Muscle layer of colon (tissue), 2 donors: ENCODE measurements around the gene RSU1.
A peak's percentile ranks its signal among the peaks of the same experiment; 100 is the strongest.

Experiments
- H3K27ac ChIP-seq: one replicate; pipeline ENCODE4 v1.7.0; 2013; ENCODE audit warnings: low read depth, mild to moderate bottlenecking, low read length, moderate library complexity
- H3K27me3 ChIP-seq, 2 donors: one replicate each; pipeline ENCODE4 v1.7.0; 2013; ENCODE audit warnings: low read length in 2 of 2, mild to moderate bottlenecking in 2 of 2; ENCODE audit not compliant: insufficient read depth in 2 of 2, control insufficient read depth in 1 of 2
- H3K36me3 ChIP-seq: one replicate; pipeline ENCODE4 v1.7.0; 2013; ENCODE audit warnings: mild to moderate bottlenecking, low read length; ENCODE audit not compliant: insufficient read depth
- H3K4me1 ChIP-seq: one replicate; pipeline ENCODE4 v1.7.0; 2013; ENCODE audit warnings: mild to moderate bottlenecking, low read length; ENCODE audit not compliant: insufficient read depth
- H3K4me3 ChIP-seq, 2 donors: one replicate each; pipeline ENCODE4 v1.7.0; 2013; ENCODE audit warnings: low read length in 2 of 2, low read depth in 1 of 2, mild to moderate bottlenecking in 1 of 2, moderate library complexity in 1 of 2
- H3K9ac ChIP-seq: one replicate; pipeline ENCODE4 v1.7.0; 2013; ENCODE audit warnings: low read length
- H3K9me3 ChIP-seq: one replicate; pipeline ENCODE4 v1.7.0; 2013; ENCODE audit warnings: mild to moderate bottlenecking, low read length
- donor health status: abdominal sarcoma.
- donor health status: Adenocarcinoma of cecum.

The RSU1 gene

DNA sequence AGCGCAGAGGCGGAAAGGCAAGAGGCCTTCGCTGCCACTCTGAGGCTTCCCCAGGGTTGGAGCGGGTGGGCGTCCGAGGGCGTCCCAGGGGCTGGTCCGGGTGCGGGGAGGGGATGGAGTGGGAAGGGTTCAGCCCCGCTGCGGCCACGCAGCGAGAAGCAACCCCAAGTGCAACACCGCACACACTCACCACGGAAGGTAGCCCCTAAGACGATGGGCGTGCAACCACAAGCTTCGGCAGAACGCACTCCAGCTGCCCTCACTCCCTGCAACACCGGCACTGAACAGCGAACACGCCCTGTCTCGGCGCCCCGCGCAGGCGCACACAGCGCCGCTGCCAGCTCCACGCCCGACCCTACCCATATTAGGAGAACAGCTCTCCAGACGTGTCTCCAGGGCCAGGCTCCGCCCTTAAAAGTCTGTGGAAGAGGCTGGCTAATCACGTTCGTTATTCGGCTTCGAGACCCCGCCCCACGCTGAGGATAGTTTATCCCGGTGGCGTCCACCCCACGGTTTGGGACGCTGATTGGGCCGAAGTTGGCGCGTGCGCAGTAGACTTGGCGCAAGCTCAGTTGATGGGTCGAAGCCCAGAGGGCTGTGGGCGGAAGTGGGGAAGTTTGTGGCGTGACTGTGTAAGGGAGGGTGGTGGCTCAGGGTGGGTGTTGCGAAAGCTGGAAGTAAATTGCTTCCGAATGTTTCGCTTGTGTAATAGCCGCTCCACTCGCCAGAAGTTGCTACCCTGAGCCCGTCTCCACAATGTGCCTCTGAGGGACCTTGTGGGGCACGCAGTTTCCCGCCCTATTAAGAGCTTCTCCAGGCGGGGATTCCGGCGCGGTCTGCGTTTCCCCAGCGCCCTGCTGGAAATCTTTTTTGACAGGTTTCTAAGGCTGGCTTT lies at the start of gene RSU1:
RSU1 (minus strand) TSS at position 300 of the 895 bp plus-strand sequence. CDS start 343 bp downstream, outside the sequence.
- peak within 1 kb of the TSS; percentile 63 for H3K9ac ChIP-seq
- H3K4me1 ChIP-seq = peaks cover 24% of the 10 kb centered on the region

DNA sequence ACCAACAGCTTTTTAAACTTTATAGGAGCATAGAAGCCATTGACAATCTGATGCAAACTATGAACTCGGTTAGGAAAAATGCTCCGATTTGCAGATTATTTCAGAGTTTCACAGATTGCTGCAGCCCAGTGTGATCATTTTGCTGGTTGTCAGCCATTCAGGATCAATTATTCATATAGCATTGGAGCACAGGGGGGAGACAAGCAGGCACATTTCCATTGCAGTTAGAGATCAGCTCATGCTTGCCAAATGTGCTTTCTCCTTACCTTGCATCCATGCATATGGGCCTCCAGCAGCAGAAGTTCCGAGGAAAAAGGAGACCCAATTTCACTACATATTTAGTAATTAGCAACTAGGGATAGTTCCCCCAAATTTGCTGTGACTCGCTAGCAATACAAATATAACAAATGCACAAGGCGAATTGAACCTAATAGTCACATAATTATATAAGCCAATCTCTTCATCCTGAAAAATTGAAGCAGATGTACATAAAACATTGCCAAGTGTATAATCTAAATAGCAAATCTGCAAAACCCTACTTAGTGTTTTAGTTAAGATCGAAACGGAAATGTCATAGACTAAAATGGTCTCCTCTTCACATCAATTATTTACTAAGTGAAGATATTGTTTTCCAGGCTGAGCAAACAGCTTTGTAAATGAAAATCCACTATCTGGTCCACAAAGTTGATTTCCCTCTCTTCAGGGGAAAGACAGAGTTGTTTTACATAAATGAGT lies 49.5 kb upstream of the RSU1 start:
- Histone ChIP-seq H3K27me3 (no peaks in the 10 kb centered on the region), H3K9me3 (no peaks in the 10 kb centered on the region), H3K4me1 (no peaks in the 10 kb centered on the region), H3K27ac (no peak overlapping the region), H3K4me3 (no peak overlapping the region), H3K36me3 (no peaks in the 10 kb centered on the region), H3K9ac (no peak overlapping the region)

More for the DNA sequence above, at the start of gene RSU1:
- H3K36me3 ChIP-seq = no peaks in the 10 kb centered on the region
- peak within 1 kb of the TSS; percentile 75 for H3K27ac ChIP-seq
- no peaks in the 10 kb centered on the region for H3K9me3 ChIP-seq
- no peaks in the 10 kb centered on the region for H3K27me3 ChIP-seq
- peak within 1 kb of the TSS; percentile 69 to 79 for H3K4me3 ChIP-seq

DNA sequence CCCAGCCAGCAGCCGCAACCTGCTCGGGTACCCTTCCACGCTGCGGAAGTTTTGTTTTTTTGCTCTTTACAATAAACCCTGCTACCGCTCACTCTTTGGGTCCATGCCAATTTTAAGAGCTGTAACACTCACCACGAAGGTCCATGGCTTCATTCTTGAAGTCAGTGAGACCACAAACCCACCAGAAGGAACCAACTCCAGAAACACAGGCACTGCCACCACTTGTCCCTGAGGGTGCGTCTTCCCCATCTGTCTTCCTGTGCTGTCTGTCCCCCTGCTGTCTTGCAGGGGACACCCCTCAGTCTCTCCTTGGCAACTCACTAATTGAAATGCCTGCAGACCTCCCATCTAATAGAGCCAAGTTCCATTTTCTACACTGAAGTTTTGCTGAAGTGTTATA lies 48.5 kb upstream of the RSU1 start:
- H3K36me3 ChIP-seq = no peaks in the 10 kb centered on the region
- no peak overlapping the region for H3K4me3 ChIP-seq
- no peak overlapping the region for H3K9ac ChIP-seq
- no peaks in the 10 kb centered on the region for H3K27me3 ChIP-seq
- H3K4me1 ChIP-seq = no peaks in the 10 kb centered on the region
- no peaks in the 10 kb centered on the region for H3K9me3 ChIP-seq
- H3K27ac ChIP-seq = no peak overlapping the region

DNA sequence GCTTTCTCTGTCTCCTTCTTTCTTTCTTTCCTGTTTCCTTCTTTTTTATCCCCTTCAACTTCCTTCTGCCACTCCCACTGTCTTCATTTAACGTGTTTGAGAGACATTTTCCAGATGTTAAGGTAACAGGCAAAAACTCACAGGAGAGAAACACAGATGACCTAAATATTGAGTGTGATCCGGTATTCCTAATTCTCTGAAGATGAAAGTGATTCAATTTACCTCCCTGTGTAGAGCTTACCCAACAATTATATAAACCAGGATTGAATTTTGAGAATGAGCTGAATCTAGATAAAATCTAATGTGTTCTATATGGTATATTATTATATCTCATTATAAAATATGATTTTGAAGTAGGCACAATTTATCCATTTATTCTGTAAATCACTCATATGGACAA lies 46.5 kb upstream of the RSU1 start:
- Histone ChIP-seq H3K9me3 (no peaks in the 10 kb centered on the region), H3K27ac (no peak overlapping the region), H3K27me3 (no peaks in the 10 kb centered on the region), H3K4me3 (no peak overlapping the region), H3K9ac (no peak overlapping the region), H3K36me3 (no peaks in the 10 kb centered on the region), H3K4me1 (no peaks in the 10 kb centered on the region)

DNA sequence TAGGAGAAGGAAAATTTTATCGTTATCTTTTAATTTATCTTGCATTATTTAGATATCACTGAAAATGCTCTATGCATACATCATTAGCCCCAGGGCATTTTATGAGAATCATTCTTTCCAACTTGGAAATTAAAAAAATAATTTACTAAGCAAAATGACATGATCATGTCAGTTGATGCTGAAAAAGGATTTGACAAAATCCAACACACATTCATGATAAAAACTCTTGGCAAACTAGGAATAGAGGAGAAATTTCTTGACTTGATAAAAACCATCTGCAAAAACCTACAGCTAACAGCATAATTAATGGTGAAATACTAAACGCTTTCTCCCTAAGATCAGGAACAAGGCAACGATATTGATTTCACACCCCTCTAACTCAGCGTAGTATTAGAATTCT lies 40.2 kb upstream of the RSU1 start:
- H3K4me3 ChIP-seq = no peak overlapping the region
- H3K4me1 ChIP-seq = no peaks in the 10 kb centered on the region
- no peak overlapping the region for H3K9ac ChIP-seq
- no peaks in the 10 kb centered on the region for H3K27me3 ChIP-seq
- no peaks in the 10 kb centered on the region for H3K36me3 ChIP-seq
- H3K9me3 ChIP-seq = no peaks in the 10 kb centered on the region
- H3K27ac ChIP-seq = no peak overlapping the region

DNA sequence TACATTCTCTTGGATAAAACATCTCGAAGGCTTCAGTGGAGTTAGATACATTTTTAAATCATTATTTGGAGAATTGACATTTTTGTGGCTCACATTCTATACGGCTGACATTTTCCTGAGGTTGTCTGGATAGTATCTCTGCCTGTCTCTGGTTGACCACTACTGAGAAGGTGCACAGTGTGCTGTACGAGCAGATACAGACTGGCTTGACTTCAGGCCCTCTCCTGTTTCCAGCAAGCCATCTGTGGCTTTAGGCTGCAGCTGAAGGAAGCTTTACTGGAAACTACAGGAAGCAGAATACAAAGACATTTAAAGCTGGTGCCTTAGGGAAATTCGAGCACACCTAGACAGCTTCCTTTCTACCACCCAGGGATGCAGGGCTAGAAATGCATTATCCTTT lies 39.3 kb upstream of the RSU1 start:
- Histone ChIP-seq H3K27me3 (no peaks in the 10 kb centered on the region), H3K9me3 (no peaks in the 10 kb centered on the region), H3K27ac (no peak overlapping the region), H3K36me3 (no peaks in the 10 kb centered on the region), H3K4me1 (no peaks in the 10 kb centered on the region), H3K9ac (no peak overlapping the region), H3K4me3 (no peak overlapping the region)

DNA sequence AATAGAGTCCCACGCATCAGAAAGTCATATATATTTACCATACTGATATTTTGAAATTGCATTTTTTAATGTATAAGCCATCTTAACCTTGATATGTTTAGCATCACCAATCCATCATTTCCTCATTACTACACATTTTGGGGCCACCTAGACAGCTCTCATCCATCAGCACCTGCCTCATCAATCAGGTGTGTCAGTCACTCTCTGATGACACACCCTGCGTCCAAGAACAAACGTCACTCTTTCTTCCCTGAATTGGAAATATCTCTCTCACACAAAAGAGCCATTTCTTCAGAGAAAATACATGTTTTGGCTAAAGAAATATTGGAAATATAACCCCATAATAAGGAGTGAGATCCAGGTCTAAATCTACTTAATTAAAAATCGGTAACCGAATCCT lies 38.9 kb upstream of the RSU1 start:
- H3K4me1 ChIP-seq = no peaks in the 10 kb centered on the region
- H3K9ac ChIP-seq = no peak overlapping the region
- H3K27ac ChIP-seq = no peak overlapping the region
- no peak overlapping the region for H3K4me3 ChIP-seq
- no peaks in the 10 kb centered on the region for H3K27me3 ChIP-seq
- no peaks in the 10 kb centered on the region for H3K36me3 ChIP-seq
- no peaks in the 10 kb centered on the region for H3K9me3 ChIP-seq

DNA sequence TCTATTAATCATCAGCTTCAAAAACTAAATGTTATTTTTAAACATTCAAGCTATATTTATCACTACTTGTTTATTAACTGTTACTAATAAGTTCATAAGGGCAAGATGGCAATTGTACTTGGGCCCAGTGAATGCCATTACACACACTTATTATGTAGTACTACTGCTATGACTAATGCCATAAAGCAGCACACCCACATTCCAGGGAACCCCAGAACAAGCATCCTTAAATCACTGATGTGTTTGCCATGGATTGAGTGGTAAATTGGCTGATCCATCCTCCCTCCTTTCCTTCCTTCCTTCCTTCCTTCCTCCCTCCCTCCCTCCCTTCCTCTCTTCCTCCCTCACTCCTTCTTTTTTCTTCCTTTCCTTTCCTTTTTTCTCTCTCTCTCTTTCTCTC lies 37.4 kb upstream of the RSU1 start:
- Histone ChIP-seq H3K4me3 (no peak overlapping the region), H3K9ac (no peak overlapping the region), H3K27me3 (no peaks in the 10 kb centered on the region), H3K4me1 (no peaks in the 10 kb centered on the region), H3K27ac (no peak overlapping the region), H3K9me3 (no peaks in the 10 kb centered on the region), H3K36me3 (no peaks in the 10 kb centered on the region)

DNA sequence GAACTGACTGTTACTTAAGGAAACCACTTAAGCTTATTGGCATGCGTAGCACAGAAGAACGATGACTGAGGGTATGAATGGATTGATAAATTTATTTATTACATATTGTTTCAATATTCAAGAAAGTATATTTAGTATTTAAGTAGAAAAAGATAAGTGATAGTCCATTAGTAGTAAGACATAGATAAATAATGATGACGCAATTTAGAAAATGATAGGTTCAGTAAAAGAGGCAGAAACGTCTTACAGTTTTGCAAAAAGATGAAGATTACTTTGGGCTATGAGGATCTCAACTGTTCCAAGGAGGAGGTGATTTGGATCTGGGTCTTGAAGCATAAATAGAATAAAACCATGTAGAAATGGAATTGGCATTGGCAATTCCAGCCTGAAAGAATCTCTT lies 36.6 kb upstream of the RSU1 start:
- Histone ChIP-seq H3K9me3 (no peaks in the 10 kb centered on the region), H3K36me3 (no peaks in the 10 kb centered on the region), H3K27ac (no peak overlapping the region), H3K4me3 (no peak overlapping the region), H3K27me3 (no peaks in the 10 kb centered on the region), H3K4me1 (no peaks in the 10 kb centered on the region), H3K9ac (no peak overlapping the region)

DNA sequence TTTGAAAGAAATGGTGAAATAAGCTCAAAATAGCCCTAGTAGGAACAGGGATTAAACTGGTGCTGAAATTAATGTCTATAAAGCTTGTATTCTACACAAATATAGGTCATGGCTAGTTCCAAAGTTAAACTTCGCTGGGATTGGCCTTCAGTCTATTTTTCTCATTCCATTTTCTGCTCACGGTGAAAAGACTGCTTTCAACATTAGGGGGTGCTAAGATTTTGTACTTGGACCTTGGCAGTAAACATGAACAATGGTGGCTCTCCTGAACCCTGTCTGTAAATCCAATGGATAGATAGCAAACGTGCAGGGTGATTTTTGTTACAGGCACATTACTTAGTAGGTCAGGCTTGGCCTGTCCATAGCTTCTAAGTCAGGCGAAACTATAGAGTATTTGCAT lies 36.0 kb upstream of the RSU1 start:
- no peak overlapping the region for H3K9ac ChIP-seq
- H3K4me1 ChIP-seq = no peaks in the 10 kb centered on the region
- no peaks in the 10 kb centered on the region for H3K36me3 ChIP-seq
- H3K27me3 ChIP-seq = no peaks in the 10 kb centered on the region
- H3K4me3 ChIP-seq = no peak overlapping the region
- no peak overlapping the region for H3K27ac ChIP-seq
- H3K9me3 ChIP-seq = no peaks in the 10 kb centered on the region

DNA sequence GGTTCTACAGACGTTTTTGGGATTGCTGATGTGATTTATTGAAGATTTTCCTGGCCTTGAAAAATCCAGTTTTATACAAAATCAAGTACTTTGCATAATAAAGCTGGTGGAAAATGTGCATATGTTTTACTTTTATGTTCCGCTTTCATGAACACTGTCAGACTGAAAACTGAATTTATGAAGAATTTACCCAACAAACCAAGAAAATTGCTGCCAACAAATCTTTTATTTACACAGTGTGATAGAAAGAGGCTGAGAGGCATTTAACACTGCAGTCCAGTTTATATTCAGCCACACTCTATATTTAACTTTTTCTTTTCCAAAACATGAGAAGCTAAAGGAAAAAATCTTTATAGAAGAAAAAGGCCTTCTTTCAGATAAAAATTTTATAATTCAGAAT lies 35.4 kb upstream of the RSU1 start:
- H3K27me3 ChIP-seq = no peaks in the 10 kb centered on the region
- no peaks in the 10 kb centered on the region for H3K36me3 ChIP-seq

More for the DNA sequence above, 35.4 kb upstream of the RSU1 start:
- Histone ChIP-seq H3K4me3 (no peak overlapping the region), H3K9ac (no peak overlapping the region), H3K4me1 (no peaks in the 10 kb centered on the region), H3K27ac (no peak overlapping the region), H3K9me3 (no peaks in the 10 kb centered on the region)
